Measurements from ENCODE around the gene IPO9. TPM values are rescaled to one million over a fixed set of nuclear protein-coding genes. Genes with fewer than 3 reads are reported as not detected.
"Not testable (repeated sequence)": the region's sequence is repeated elsewhere in the genome, so short reads cannot be mapped to it uniquely, and the experiment has no call there.

IPO9 gene
- total RNA-seq, 1 donor from 2014 or later = 22.3 TPM

- DNase-seq = no peak
These were observed 60.4 kb downstream of the IPO9 start for GRCh38 chr1:201889090-201889968.

DNA sequence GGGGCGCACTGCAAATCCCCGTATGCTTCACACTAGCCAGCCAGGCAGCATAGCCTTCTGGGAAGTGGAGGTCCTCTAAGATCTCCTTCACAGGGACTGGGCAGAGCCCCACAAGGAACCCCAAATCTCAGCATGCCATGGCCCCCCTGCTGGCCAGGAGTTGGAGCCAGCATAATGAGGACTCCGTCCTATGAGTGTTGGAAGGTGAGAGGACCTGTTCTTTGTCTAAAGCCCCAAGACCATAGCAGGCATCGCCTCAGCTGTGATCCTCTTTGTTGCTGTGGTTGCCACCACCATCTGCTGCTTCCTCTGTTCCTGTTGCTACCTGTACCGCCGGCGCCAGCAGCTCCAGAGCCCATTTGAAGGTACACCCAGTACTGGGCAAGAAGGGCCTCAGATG lies 61.3 kb downstream of the IPO9 start:
- no peak for DNase-seq

DNA sequence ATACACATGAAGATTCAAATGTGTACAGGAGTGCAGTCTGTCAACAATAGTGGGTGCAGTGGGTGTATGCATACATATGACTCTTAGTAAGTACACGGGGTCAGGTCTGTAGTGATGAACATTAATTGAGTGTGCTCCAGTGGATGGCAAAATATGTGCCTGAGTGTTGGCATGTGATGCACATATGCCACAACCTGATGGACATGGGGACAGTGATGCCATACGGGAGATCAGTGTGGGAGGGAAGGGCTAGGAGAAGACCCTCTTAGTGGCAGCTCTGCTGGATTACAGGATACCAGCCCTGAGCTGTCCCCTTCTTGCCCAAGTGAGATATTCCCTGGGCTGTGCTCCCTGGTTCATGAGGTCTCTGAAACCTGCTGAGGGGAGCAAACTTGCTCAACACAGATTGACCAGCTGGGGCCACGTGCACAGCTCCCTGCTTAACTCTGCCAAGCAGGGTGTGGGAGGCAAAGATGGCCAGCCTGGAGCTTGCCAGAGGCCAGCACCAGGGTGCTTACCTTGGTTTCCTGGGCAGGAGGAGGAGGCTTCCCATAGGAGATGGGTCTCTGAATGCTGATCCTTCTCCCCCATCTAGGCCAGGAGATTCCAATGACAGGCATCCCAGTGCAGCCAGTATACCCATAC lies 62.0 kb downstream of the IPO9 start:
- no peak for DNase-seq

- DNase-seq = no peak
These were observed 62.6 kb downstream of the IPO9 start for GRCh38 chr1:201891451-201892045.

- DNase-seq = no peak
These were observed 63.3 kb downstream of the IPO9 start for GRCh38 chr1:201892211-201892610.

GRCh38 chr1:201893431-201893830 lies 64.5 kb downstream of the IPO9 start:
- no peak for DNase-seq

DNA sequence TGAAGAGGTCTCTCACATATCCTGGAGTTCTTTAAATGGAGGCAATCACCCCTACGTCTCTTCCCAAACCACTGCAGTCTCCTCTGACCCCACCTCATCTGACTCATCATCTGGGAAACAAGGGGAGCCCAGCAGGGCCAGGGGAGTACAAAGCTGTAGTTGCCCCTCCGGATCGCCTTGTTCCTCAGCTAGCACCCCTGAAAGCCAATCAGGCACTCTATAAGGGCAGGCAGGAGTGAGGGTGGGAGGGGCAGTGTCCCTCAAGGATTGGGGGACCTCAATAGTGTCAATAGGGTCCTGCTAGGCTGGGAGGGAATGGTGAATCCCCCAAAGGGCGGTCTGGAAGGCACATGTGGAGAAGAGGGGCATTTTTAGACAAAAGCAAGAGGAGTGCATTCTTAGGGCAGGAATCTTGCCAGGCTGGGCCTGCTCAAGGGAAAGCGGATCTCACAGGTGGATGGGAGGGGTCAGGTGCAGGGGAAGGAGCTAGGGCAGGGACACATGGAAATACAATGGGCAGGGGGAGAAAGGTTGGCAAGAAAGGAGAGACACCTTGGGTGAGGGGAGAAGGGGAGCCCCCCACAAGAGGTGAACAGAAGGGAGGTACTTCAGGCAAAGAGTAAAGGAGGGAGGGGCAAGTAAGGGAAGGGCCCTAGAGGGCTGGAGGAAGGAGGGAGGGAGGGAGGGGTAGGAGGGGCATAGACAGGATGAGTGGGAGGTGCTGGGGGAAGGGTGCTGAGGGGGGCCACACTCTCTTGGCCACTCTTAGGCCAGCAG lies 65.6 kb downstream of the IPO9 start:
- DNase-seq = no peak

GRCh38 chr1:201895120-201895665 lies 66.2 kb downstream of the IPO9 start:
- no peak for DNase-seq

GRCh38 chr1:201895913-201896807 lies 67.2 kb downstream of the IPO9 start:
- DNase-seq = peak; percentile 74

- DNase-seq = no peak
These were observed 68.0 kb downstream of the IPO9 start for GRCh38 chr1:201896951-201897391.

- no peak for DNase-seq
These were observed 69.4 kb downstream of the IPO9 start for GRCh38 chr1:201898240-201898894.

GRCh38 chr1:201898992-201899391 lies 70.0 kb downstream of the IPO9 start:
- no peak for DNase-seq

GRCh38 chr1:201899683-201900429 lies 70.9 kb downstream of the IPO9 start:
- no peak for DNase-seq

- no peak for DNase-seq
These were observed 71.5 kb downstream of the IPO9 start for GRCh38 chr1:201900476-201900875.

DNA sequence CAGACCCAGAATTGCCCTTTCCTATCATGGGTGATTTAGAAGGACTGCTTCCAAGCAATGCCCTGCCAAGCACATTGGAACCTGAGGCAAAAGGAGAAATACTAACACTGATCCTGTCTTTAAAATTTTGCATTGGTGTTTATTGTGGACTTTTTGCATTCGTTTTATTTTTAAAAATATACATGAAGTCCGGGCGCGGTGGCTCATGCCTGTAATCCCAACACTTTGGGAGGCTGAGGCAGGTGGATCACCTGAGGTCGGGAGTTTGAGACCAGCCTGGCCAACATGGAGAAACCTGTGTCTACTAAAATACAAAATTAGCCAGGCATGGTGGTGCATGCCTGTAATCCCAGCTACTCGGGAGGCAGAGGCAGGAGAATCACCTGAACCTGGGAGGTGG lies 72.1 kb downstream of the IPO9 start:
- not testable (repeated sequence) for DNase-seq

- DNase-seq = no peak
These were observed 73.2 kb downstream of the IPO9 start for GRCh38 chr1:201902198-201902597.

DNA sequence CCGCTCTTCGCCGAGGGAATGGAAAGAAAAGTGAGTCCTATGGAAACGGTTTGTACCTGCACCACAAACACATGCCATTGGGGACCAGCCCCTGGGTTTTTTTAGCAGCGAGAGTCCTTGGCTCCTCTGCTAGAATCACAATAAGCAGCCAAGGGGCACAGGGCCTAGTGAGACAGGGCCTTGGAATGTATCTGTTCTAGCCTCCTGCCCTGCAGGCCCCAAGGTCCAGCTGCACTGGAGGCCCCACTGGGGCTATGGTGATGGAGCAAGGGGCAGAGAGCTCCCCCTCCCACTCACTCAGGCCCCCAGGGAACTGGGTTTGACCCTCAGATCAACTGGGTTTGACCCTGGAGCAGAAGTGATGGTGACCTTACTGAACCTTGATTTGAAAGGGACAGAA lies 74.2 kb downstream of the IPO9 start:
- no peak for DNase-seq

DNA sequence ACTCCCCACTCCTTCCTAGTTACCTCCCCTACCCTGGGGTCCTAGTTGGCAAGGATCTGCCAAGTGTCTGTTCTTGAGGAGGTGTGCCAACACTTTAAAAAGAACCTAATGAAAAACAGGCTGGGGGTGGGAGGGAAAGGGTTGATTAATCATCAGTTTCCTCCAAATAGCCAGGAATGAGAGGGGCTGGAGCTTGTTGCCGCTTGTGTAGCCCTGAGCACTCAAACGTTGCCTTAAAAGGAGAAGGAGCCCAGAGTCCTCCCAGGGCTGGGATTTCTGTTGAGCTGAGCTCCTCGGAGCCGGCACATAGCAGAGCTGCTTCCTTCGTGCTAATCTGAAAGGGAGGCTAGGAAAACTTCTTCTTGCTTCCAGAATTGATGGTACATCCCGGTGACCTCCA lies 75.6 kb downstream of the IPO9 start:
- DNase-seq = peak; percentile 61

- no peak for DNase-seq
These were observed 76.4 kb downstream of the IPO9 start for GRCh38 chr1:201905234-201905890.
